ENCODE results near the gene GPER1. TPM values are rescaled to one million over a fixed set of nuclear protein-coding genes. Genes with fewer than 3 reads are reported as not detected.

GPER1 gene
- total RNA-seq, 4 donors from 2014 or later: 12.5 to 29.2 (median 21.2) TPM

GRCh38 chr7:1074593-1075431 lies 13.1 kb upstream of the GPER1 start:
- Histone ChIP-seq H3K36me3 (no peaks in the 10 kb centered on the region), H3K4me3 (replicated peaks in 1 of 3) (no peak overlapping the region), H3K27me3 (no peaks in the 10 kb centered on the region), H3K4me1 (peaks cover 5% of the 10 kb centered on the region in 2 donors), H3K27ac (no peak overlapping the region), H3K9me3 (no peaks in the 10 kb centered on the region)
- 87 to 93% methylated on average over 24 to 26 of the region's 30 CpGs for WGBS, 2 donors
- intact Hi-C loops (cut with DNase I): no loop called here
- TF ChIP-seq POLR2A (IDR thresholded peaks at IDR 0.05): no peak
- no peak for DNase-seq

GRCh38 chr7:1076184-1077072 lies 11.5 kb upstream of the GPER1 start:
- Histone ChIP-seq H3K27ac (no peak overlapping the region), H3K9me3 (no peaks in the 10 kb centered on the region), H3K36me3 (no peaks in the 10 kb centered on the region), H3K4me3 (replicated peaks in 1 of 3) (no peak overlapping the region), H3K27me3 (no peaks in the 10 kb centered on the region), H3K4me1 (peaks cover 5% of the 10 kb centered on the region in 2 donors)
- intact Hi-C loops (cut with DNase I): no loop called here
- DNase-seq: no peak
- TF ChIP-seq POLR2A (IDR thresholded peaks at IDR 0.05): no peak
- no peak for TF ChIP-seq CTCF (IDR thresholded peaks at IDR 0.05)
- WGBS, 2 donors: 67 to 77% methylated on average over 12 to 19 of the region's 27 CpGs

GRCh38 chr7:1078519-1078918 lies 9.4 kb upstream of the GPER1 start:
- Histone ChIP-seq H3K4me1 (no peaks in the 10 kb centered on the region), H3K27me3 (no peaks in the 10 kb centered on the region), H3K9me3 (no peaks in the 10 kb centered on the region), H3K27ac (no peak overlapping the region), H3K36me3 (no peaks in the 10 kb centered on the region), H3K4me3 (replicated peaks in 1 of 3) (no peak overlapping the region)
- WGBS, 2 donors: 92 to 98% methylated on average over 5 to 9 of the region's 11 CpGs
- intact Hi-C loops (cut with DNase I): no loop called here
- no peak for DNase-seq
- no peak for TF ChIP-seq POLR2A (IDR thresholded peaks at IDR 0.05)
- TF ChIP-seq CTCF (IDR thresholded peaks at IDR 0.05): no peak

GRCh38 chr7:1078985-1079384 lies 8.9 kb upstream of the GPER1 start:
- TF ChIP-seq POLR2A (IDR thresholded peaks at IDR 0.05): no peak
- TF ChIP-seq CTCF (IDR thresholded peaks at IDR 0.05): no peak
- Histone ChIP-seq H3K4me1 (no peaks in the 10 kb centered on the region), H3K27me3 (no peaks in the 10 kb centered on the region), H3K4me3 (replicated peaks in 1 of 3) (no peak overlapping the region), H3K9me3 (no peaks in the 10 kb centered on the region), H3K27ac (no peak overlapping the region), H3K36me3 (no peaks in the 10 kb centered on the region)
- 89% methylated on average over 12 to 15 of the region's 15 CpGs for WGBS, 2 donors
- DNase-seq: no peak
- intact Hi-C loops (cut with DNase I): no loop called here

GRCh38 chr7:1079546-1079945 lies 8.4 kb upstream of the GPER1 start:
- TF ChIP-seq POLR2A (IDR thresholded peaks at IDR 0.05) (no peak), CTCF (IDR thresholded peaks at IDR 0.05) (no peak)
- no peak overlapping the region for H3K4me3 ChIP-seq (replicated peaks in 1 of 3)
- no peak overlapping the region for H3K27ac ChIP-seq
- H3K27me3 ChIP-seq: no peaks in the 10 kb centered on the region
- H3K36me3 ChIP-seq: no peaks in the 10 kb centered on the region
- H3K4me1 ChIP-seq: no peaks in the 10 kb centered on the region
- no peaks in the 10 kb centered on the region for H3K9me3 ChIP-seq
- no peak for DNase-seq
- 83 to 85% methylated on average over 6 to 11 of the region's 12 CpGs for WGBS, 2 donors
- intact Hi-C loops (cut with DNase I): no loop called here
